HG02759 (cell line): ENCODE data around the gene MSL1.

Experiments used
- ATAC-seq: cut with Tn5 transposase; IDR thresholded peaks from one replicate; pipeline ENCODE4 v1.9.1; 2021; ENCODE audit warnings: mild to moderate bottlenecking, moderate library complexity; ENCODE audit not compliant: unreplicated experiment

The MSL1 gene

DNA sequence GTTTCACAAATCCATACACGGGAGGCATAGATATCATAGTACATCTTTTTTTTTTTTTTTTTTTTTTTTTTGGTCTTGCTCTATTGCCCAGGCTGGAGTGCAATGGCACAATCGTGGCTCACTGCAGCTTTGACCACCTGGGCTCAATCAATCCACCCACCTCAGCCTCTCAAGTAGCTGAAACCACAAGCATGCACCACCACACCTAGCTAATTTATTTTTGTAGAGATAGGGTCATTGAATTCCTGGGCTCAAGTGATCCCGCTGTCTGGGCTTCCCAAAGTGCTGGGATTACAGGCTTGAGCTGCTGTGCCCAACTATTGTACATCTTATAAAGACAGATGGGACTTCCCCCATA, 52.0 kb downstream of the MSL1 start:
- no peak for ATAC-seq

GRCh38 chr17:40174514-40174913, 52.7 kb downstream of the MSL1 start:
- no peak for ATAC-seq

DNA sequence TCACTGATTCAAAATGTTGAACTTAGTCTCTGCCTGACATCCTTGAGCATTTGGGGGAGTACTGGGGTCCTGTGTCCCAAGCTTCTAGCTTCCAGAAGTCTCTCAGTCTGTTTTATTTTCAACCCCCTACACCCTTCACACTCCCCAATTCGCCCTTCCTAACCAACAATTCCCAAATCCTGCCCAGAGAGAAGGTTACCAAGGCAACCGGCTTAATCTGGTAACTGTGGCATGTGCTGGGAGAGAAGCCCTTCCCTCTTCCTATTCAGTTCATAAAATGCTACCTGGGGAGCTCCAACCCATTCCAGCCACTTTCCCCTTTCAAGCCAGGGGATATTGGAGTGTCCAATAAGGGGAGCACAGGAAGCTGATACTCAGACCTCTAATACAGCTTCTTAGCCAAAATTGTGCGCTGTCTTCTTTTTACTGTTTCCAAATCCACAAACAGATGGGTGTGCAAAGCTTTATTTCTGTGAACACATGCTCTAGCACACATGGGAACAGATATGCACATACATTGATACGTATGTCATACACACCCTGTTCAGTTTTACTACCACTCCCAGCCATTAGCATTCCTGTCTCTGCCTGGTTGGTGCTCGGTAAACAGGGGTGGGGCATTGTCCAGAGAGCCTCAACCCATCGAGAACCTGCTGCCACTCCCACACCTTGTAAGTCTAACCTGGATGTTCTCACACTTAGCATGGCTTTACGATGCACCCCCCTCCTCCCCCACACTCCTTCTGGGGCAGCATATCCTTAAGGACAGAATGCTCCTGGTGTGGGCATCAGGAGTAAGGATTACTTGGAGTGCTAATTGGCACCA, 54.4 kb downstream of the MSL1 start:
- no peak for ATAC-seq

DNA sequence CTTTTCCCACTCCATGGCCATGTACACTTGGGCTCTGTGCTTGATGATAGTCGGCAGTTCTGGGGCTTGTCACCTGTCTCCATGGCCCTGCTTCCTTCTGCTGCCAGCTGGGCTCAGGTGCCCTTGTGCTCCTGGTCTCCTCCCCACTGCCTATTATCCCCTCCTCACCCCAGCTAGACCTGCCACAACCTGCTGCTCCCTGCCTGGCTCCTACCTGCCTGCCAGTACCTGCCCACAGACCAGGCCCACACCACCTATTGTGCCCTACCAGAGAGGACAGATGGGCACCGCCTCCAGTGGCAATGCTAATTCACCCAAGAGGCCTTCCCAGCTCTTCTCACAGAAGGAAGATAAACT, 55.0 kb downstream of the MSL1 start:
- no peak for ATAC-seq

DNA sequence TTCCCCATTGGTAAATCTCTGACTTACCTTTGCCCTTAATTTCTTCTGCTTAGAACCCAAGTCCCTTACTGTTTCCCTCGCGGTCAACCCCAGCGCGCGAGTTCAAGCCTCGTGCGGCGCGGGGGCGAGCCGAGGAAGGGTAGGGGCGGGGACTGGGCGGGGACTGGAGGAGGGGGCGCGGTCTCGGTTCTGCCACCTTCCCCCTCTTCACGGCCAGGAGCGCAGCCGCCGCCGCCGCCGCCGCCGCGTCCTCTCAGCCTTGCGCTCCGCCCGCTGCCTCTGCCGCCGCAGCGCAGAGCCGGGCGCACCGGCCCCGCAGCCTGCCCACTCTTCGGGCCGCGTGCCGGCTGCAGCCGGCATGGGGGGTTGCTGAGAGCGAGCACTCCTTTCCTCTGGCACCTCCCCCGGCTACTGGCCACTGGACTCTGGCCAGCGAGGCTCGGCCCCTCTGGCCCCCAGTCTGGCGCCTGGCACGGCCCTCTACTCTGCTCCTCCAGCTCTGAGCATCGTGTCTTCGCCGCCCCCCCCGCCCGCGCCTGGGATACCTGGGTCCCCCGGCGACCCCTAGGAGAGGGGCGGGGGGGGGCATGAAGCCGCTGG, 55.6 kb downstream of the MSL1 start, which contains the start of gene RAPGEFL1:
Gene RAPGEFL1 (plus strand): TSS at position 196 of the 600 bp plus-strand sequence. CDS start 392 bp downstream, at position 588.
- peak; percentile 62 for ATAC-seq

GRCh38 chr17:40178021-40178601, 56.3 kb downstream of the MSL1 start:
- ATAC-seq = no peak

GRCh38 chr17:40178660-40179059, 56.9 kb downstream of the MSL1 start:
- ATAC-seq = no peak

- ATAC-seq = no peak
These were observed 58.3 kb downstream of the MSL1 start for GRCh38 chr17:40179923-40180659.

DNA sequence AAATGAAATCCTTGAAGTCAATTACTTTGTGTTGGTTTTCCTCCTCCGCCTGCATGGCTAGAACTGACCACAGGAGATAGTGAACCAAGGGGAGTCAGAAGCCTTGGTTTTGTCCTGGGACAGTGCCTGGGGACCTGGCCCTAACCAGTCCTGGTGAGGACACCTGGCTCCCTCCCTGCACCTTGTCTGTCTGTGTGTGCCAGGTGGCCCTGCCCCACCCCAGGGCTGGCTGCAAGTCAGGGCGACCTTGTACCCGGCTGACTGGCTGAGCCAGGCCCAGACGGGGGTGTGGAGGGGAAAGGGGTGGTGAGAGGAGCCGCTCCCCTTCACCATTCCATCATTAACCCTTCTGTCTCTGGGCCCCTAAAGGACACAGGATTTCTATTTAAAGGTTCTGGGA, 58.9 kb downstream of the MSL1 start:
- no peak for ATAC-seq

DNA sequence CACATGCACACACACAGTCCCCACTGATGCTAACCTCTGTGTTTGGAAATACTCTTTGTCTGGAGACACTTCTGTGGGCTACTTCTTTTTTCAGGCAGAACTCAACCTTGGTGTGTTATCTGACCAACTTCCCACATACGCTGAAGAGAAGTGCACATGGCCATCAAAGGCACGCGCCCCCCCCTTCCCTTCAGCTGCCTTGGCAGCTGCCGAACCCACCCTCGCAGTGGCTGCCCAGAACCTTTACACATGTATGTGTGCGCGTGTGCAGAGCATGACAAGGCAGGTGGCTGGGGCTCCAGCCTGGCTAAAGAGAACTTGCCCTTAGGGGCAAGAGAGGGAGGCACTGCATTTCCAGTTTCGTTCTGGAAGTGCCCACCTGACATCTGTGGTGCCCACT, 59.4 kb downstream of the MSL1 start:
- ATAC-seq = no peak

- ATAC-seq = no peak
These were observed 60.8 kb downstream of the MSL1 start for GRCh38 chr17:40182606-40183005.
